ENCODE measurements around the gene NCSTN. TPM values are rescaled to one million over a fixed set of nuclear protein-coding genes. Genes with fewer than 3 reads are reported as not detected.

Gene NCSTN
- total and polyA plus RNA-seq, 2 experiments from 2014 or later, result 90.3 to 120 TPM

- no peak for DNase-seq (ENCODE audit: low spot score)
- Histone ChIP-seq H3K79me2 (no peaks in the 10 kb centered on the region), H3K9me2 (replicated peaks; ENCODE audit: insufficient read depth) (no peaks in the 10 kb centered on the region), H3K27me3 (no peaks in the 10 kb centered on the region), H3K36me3 (replicated peaks; ENCODE audit: insufficient read depth, low read depth) (no peaks in the 10 kb centered on the region), H3K9me3 (ENCODE audit: low read depth) (no peaks in the 10 kb centered on the region), H3K27ac (no peak overlapping the region), H2AFZ (no peak overlapping the region), H3K4me2 (no peak overlapping the region), H4K20me1 (ENCODE audit: insufficient read depth, poor library complexity, severe bottlenecking) (no peaks in the 10 kb centered on the region), H3K4me3 (no peak overlapping the region), H3K4me1 (ENCODE audit: insufficient read depth) (no peaks in the 10 kb centered on the region)
- no peak for TF ChIP-seq EZH2 (IDR thresholded peaks at IDR 0.05; ENCODE audit: borderline replicate concordance)
- TF ChIP-seq CTCF (IDR thresholded peaks at IDR 0.05; ENCODE audit: poor library complexity), result no peak
- no peak for TF ChIP-seq EZH2phosphoT487 (IDR thresholded peaks at IDR 0.05; ENCODE audit: low read depth, severe bottlenecking, unreplicated experiment)
- 84% methylated on average over 12 of the region's 12 CpGs for WGBS (ENCODE audit: low lambda C conversion rate, missing lambda C conversion rate)
These were observed 21.0 kb downstream of the NCSTN start for GRCh38 chr1:160363951-160364735.

GRCh38 chr1:160365325-160365724, 22.1 kb downstream of the NCSTN start:
- H3K4me2 ChIP-seq, result no peak overlapping the region
- H3K27ac ChIP-seq, result no peak overlapping the region
- no peak overlapping the region for H3K4me3 ChIP-seq
- no peaks in the 10 kb centered on the region for H3K79me2 ChIP-seq
- TF ChIP-seq EZH2phosphoT487 (IDR thresholded peaks at IDR 0.05; ENCODE audit: low read depth, severe bottlenecking, unreplicated experiment), result no peak
- TF ChIP-seq EZH2 (IDR thresholded peaks at IDR 0.05; ENCODE audit: borderline replicate concordance), result no peak
- TF ChIP-seq CTCF (IDR thresholded peaks at IDR 0.05; ENCODE audit: poor library complexity), result no peak
- H3K9me2 ChIP-seq (replicated peaks; ENCODE audit: insufficient read depth), result no peaks in the 10 kb centered on the region
- no peaks in the 10 kb centered on the region for H3K9me3 ChIP-seq (ENCODE audit: low read depth)
- H2AFZ ChIP-seq, result no peak overlapping the region
- WGBS (ENCODE audit: low lambda C conversion rate, missing lambda C conversion rate), result 100% methylated on average over 1 of the region's 1 CpG
- H3K4me1 ChIP-seq (ENCODE audit: insufficient read depth), result no peaks in the 10 kb centered on the region
- no peaks in the 10 kb centered on the region for H3K27me3 ChIP-seq
- DNase-seq (ENCODE audit: low spot score), result no peak
- H3K36me3 ChIP-seq (replicated peaks; ENCODE audit: insufficient read depth, low read depth), result no peaks in the 10 kb centered on the region
- no peaks in the 10 kb centered on the region for H4K20me1 ChIP-seq (ENCODE audit: insufficient read depth, poor library complexity, severe bottlenecking)

- 86% methylated on average over 11 of the region's 15 CpGs for WGBS (ENCODE audit: low lambda C conversion rate, missing lambda C conversion rate)
- no peaks in the 10 kb centered on the region for H4K20me1 ChIP-seq (ENCODE audit: insufficient read depth, poor library complexity, severe bottlenecking)
- no peak for TF ChIP-seq EZH2 (IDR thresholded peaks at IDR 0.05; ENCODE audit: borderline replicate concordance)
- no peak for TF ChIP-seq CTCF (IDR thresholded peaks at IDR 0.05; ENCODE audit: poor library complexity)
- TF ChIP-seq EZH2phosphoT487 (IDR thresholded peaks at IDR 0.05; ENCODE audit: low read depth, severe bottlenecking, unreplicated experiment), result no peak
- no peaks in the 10 kb centered on the region for H3K4me1 ChIP-seq (ENCODE audit: insufficient read depth)
- no peak within 1 kb of the TSS for H3K27ac ChIP-seq
- H2AFZ ChIP-seq, result no peak within 1 kb of the TSS
- no peaks in the 10 kb centered on the region for H3K9me2 ChIP-seq (replicated peaks; ENCODE audit: insufficient read depth)
- no peaks in the 10 kb centered on the region for H3K79me2 ChIP-seq
- H3K9me3 ChIP-seq (ENCODE audit: low read depth), result no peaks in the 10 kb centered on the region
- H3K36me3 ChIP-seq (replicated peaks; ENCODE audit: insufficient read depth, low read depth), result no peaks in the 10 kb centered on the region
- no peak for DNase-seq (ENCODE audit: low spot score)
- no peak within 1 kb of the TSS for H3K4me3 ChIP-seq
- no peaks in the 10 kb centered on the region for H3K27me3 ChIP-seq
- no peak within 1 kb of the TSS for H3K4me2 ChIP-seq
These were observed 23.7 kb downstream of the NCSTN start, which contains the start of gene NHLH1 for GRCh38 chr1:160366731-160367515. Gene NHLH1 (plus strand): TSS chr1:160367071. CDS start chr1:160370732, 3,661 bp downstream.

Measured in hepatocyte (in vitro differentiated cells).